Hematopoietic multipotent progenitor cell treated with erythropoietin and hydrocortisone succinate and interleukin-3 and kit ligand, for 15 days (in vitro differentiated cells): Measurements from ENCODE around the gene JMJD6.
A peak's percentile ranks its signal among the peaks of the same experiment; 100 is the strongest.
"Not testable (repeated sequence)": the region's sequence is repeated elsewhere in the genome, so short reads cannot be mapped to it uniquely, and the experiment has no call there.

Experiments
- DNase-seq: peaks from one replicate; pipeline ENCODE4 v3.0.0-alpha.2; 2015; ENCODE audit warnings: low spot score

The JMJD6 gene

GRCh38 chr17:76716146-76716838, 10.1 kb downstream of the JMJD6 start:
- peak; percentile 85 for DNase-seq

- DNase-seq: no peak
These were observed 10.9 kb downstream of the JMJD6 start for GRCh38 chr17:76715496-76715830.

GRCh38 chr17:76714822-76715495, 11.4 kb downstream of the JMJD6 start:
- DNase-seq: peak; percentile 84

GRCh38 chr17:76714336-76714735, 12.1 kb downstream of the JMJD6 start:
- DNase-seq: no peak

- no peak for DNase-seq
These were observed 12.6 kb downstream of the JMJD6 start for GRCh38 chr17:76713765-76714164.

- not testable (repeated sequence) for DNase-seq
These were observed 14.1 kb downstream of the JMJD6 start for GRCh38 chr17:76712321-76712720.

GRCh38 chr17:76710863-76711611, 15.4 kb downstream of the JMJD6 start, which contains the start of gene MXRA7:
Gene MXRA7, minus strand, starts transcription at chr17:76710965. Its CDS starts 19 bp downstream, at chr17:76710946.
- DNase-seq: peak; percentile 38

GRCh38 chr17:76709951-76710862, 16.2 kb downstream of the JMJD6 start:
- not testable (repeated sequence) for DNase-seq

- DNase-seq: no peak
These were observed 17.1 kb downstream of the JMJD6 start for GRCh38 chr17:76709077-76709950.

GRCh38 chr17:76707985-76708807, 18.2 kb downstream of the JMJD6 start:
- no peak for DNase-seq

GRCh38 chr17:76706817-76707216, 19.6 kb downstream of the JMJD6 start:
- no peak for DNase-seq

GRCh38 chr17:76704805-76705204, 21.6 kb downstream of the JMJD6 start:
- no peak for DNase-seq

GRCh38 chr17:76702941-76703637, 23.3 kb downstream of the JMJD6 start:
- no peak for DNase-seq

- peak; percentile 26 for DNase-seq
These were observed 24.3 kb downstream of the JMJD6 start for GRCh38 chr17:76702076-76702475.

GRCh38 chr17:76701471-76701967, 24.9 kb downstream of the JMJD6 start:
- no peak for DNase-seq

- DNase-seq: no peak
These were observed 25.6 kb downstream of the JMJD6 start for GRCh38 chr17:76700617-76701470.

GRCh38 chr17:76700270-76700616, 26.2 kb downstream of the JMJD6 start:
- DNase-seq: no peak

GRCh38 chr17:76698466-76698977, 27.9 kb downstream of the JMJD6 start:
- not testable (repeated sequence) for DNase-seq
